ENCODE results near the gene PRPSAP1. TPM values are rescaled to one million over a fixed set of nuclear protein-coding genes. Genes with fewer than 3 reads are reported as not detected.
A peak's percentile ranks its signal among the peaks of the same experiment; 100 is the strongest.

The PRPSAP1 gene
- polyA plus RNA-seq, 3 donors = 45.8 to 58.2 (median 51.2) TPM

GRCh38 chr17:76329664-76330063, 24.1 kb downstream of the PRPSAP1 start:
- Histone ChIP-seq H4K20me1 (ENCODE audit: insufficient read depth, low read length) (no peaks in the 10 kb centered on the region), H3K4me1 (ENCODE audit: control insufficient read depth in 1 of 2, insufficient read depth in 2 of 2, low read length in 2 of 2) (peaks cover 14 to 19% of the 10 kb centered on the region in 2 donors), H3K27me3 (ENCODE audit: control insufficient read depth in 2 of 2, insufficient read depth in 2 of 2, low read length in 2 of 2) (no peaks in the 10 kb centered on the region), H3K27ac (ENCODE audit: low read depth in 1 of 2, low read length in 2 of 2) (no peak overlapping the region), H3K79me2 (ENCODE audit: insufficient read depth, low read length) (no peaks in the 10 kb centered on the region), H3K36me3 (replicated peaks in 1 of 2; ENCODE audit: control insufficient read depth in 1 of 2, insufficient read depth in 2 of 2, low read length in 2 of 2) (peaks cover 13 to 48% of the 10 kb centered on the region in 2 donors), H3K9ac (ENCODE audit: insufficient read depth, low read length, poor library complexity, severe bottlenecking) (no peak overlapping the region), H2AFZ (ENCODE audit: insufficient read depth, low read depth, low read length, poor library complexity, severe bottlenecking) (no peak overlapping the region), H3K4me2 (replicated peaks; ENCODE audit: extremely low read depth, low read length, poor library complexity, severe bottlenecking) (no peak overlapping the region), H3K9me3 (replicated peaks in 1 of 2; ENCODE audit: control insufficient read depth in 1 of 2, insufficient read depth in 1 of 2, low read length in 2 of 2) (no peaks in the 10 kb centered on the region), H3K4me3 (replicated peaks in 1 of 3; ENCODE audit: low read depth in 2 of 3, low read length in 3 of 3) (no peak overlapping the region)
- DNase-seq = no peak
- WGBS (ENCODE audit: insufficient coverage) = 94% methylated on average over 8 of the region's 8 CpGs
- peak overlapping the region in 1 of 7 donors; percentile 46 for H3K27ac Mint-ChIP-seq
- peaks cover 38 to 58% of the 10 kb centered on the region in 2 donors for H3K36me3 Mint-ChIP-seq
- intact Hi-C loops (cut with micrococcal nuclease) = no loop called here
- no peak overlapping the region for H3K4me3 Mint-ChIP-seq
- H3K4me1 Mint-ChIP-seq = peaks cover 17% of the 10 kb centered on the region
- peaks cover 0 to 4% (median 0%) of the 10 kb centered on the region in 3 donors for H3K27me3 Mint-ChIP-seq (ENCODE audit: low read depth in 3 of 3)
- H3K9me3 Mint-ChIP-seq = peaks cover 0 to 2% (median 0%) of the 10 kb centered on the region in 7 donors
- TF ChIP-seq, protein P1, sequence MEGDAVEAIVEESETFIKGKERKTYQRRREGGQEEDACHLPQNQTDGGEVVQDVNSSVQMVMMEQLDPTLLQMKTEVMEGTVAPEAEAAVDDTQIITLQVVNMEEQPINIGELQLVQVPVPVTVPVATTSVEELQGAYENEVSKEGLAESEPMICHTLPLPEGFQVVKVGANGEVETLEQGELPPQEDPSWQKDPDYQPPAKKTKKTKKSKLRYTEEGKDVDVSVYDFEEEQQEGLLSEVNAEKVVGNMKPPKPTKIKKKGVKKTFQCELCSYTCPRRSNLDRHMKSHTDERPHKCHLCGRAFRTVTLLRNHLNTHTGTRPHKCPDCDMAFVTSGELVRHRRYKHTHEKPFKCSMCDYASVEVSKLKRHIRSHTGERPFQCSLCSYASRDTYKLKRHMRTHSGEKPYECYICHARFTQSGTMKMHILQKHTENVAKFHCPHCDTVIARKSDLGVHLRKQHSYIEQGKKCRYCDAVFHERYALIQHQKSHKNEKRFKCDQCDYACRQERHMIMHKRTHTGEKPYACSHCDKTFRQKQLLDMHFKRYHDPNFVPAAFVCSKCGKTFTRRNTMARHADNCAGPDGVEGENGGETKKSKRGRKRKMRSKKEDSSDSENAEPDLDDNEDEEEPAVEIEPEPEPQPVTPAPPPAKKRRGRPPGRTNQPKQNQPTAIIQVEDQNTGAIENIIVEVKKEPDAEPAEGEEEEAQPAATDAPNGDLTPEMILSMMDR (IDR thresholded peaks at IDR 0.05) = no peak

DNA sequence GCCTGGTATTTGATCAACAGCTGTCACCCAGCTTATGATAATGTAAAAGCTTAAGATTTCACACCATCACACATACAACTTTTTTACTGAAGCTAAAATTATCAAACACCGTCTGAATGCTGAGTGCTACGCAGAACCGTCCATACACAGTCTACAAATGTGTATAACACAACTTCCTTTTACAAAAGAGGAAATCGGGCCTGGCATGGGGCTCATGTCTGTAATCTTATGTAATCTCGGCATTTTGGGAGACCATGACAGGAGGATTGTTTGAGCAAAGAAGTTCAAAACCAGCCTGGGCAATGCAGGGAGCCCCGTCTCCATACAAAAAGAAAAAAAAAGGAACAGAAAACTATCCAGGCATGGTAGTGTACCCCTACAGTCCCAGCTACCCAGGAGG, 26.0 kb downstream of the PRPSAP1 start:
- Histone ChIP-seq H3K27ac (ENCODE audit: low read depth in 1 of 2, low read length in 2 of 2) (peak overlapping the region; percentile 82 to 85), H4K20me1 (ENCODE audit: insufficient read depth, low read length) (no peaks in the 10 kb centered on the region), H2AFZ (ENCODE audit: insufficient read depth, low read depth, low read length, poor library complexity, severe bottlenecking) (peak overlapping the region; percentile 69), H3K4me3 (replicated peaks in 1 of 3; ENCODE audit: low read depth in 2 of 3, low read length in 3 of 3) (peak overlapping the region in 2 of 3 experiments; percentile 8 to 24), H3K4me1 (ENCODE audit: control insufficient read depth in 1 of 2, insufficient read depth in 2 of 2, low read length in 2 of 2) (peaks cover 14 to 19% of the 10 kb centered on the region in 2 donors), H3K36me3 (replicated peaks in 1 of 2; ENCODE audit: control insufficient read depth in 1 of 2, insufficient read depth in 2 of 2, low read length in 2 of 2) (peaks cover 16 to 59% of the 10 kb centered on the region in 2 donors), H3K9ac (ENCODE audit: insufficient read depth, low read length, poor library complexity, severe bottlenecking) (peak overlapping the region; percentile 24), H3K9me3 (replicated peaks in 1 of 2; ENCODE audit: control insufficient read depth in 1 of 2, insufficient read depth in 1 of 2, low read length in 2 of 2) (no peaks in the 10 kb centered on the region), H3K4me2 (replicated peaks; ENCODE audit: extremely low read depth, low read length, poor library complexity, severe bottlenecking) (peak overlapping the region; percentile 30), H3K79me2 (ENCODE audit: insufficient read depth, low read length) (no peaks in the 10 kb centered on the region), H3K27me3 (ENCODE audit: control insufficient read depth in 2 of 2, insufficient read depth in 2 of 2, low read length in 2 of 2) (no peaks in the 10 kb centered on the region)
- Mint-ChIP-seq H3K9me3 (peaks cover 0 to 2% (median 0%) of the 10 kb centered on the region in 7 donors), H3K4me1 (peaks cover 17% of the 10 kb centered on the region), H3K27ac (peak overlapping the region; percentile 85 to 96 (median 93)), H3K27me3 (ENCODE audit: low read depth in 3 of 3) (peaks cover 0 to 4% (median 0%) of the 10 kb centered on the region in 3 donors), H3K36me3 (peaks cover 43 to 74% of the 10 kb centered on the region in 2 donors), H3K4me3 (peak overlapping the region; percentile 35 to 78)
- intact Hi-C loops (cut with micrococcal nuclease) = no loop called here
- WGBS (ENCODE audit: insufficient coverage) = no CpG with 5 or more reads among the region's 6 CpGs
- peak; percentile 77 to 93 (median 86) for DNase-seq
- TF ChIP-seq, protein P1 (IDR thresholded peaks at IDR 0.05) = no peak
